ENCODE data around the gene ITPR2.
"Not testable (repeated sequence)": the region's sequence is repeated elsewhere in the genome, so short reads cannot be mapped to it uniquely, and the experiment has no call there.

ITPR2 gene

GRCh38 chr12:26323673-26324072, 509.3 kb downstream of the ITPR2 start:
- Histone ChIP-seq H3K27ac (no peak overlapping the region), H3K4me3 (no peak overlapping the region)
- DNase-seq (ENCODE audit: low spot score), result no peak
- no peak for TF ChIP-seq CTCF (IDR thresholded peaks at IDR 0.05)

GRCh38 chr12:26319511-26319910, 513.5 kb downstream of the ITPR2 start:
- Histone ChIP-seq H3K27ac (no peak overlapping the region), H3K4me3 (no peak overlapping the region)
- DNase-seq (ENCODE audit: low spot score), result no peak
- TF ChIP-seq CTCF (IDR thresholded peaks at IDR 0.05), result no peak

- TF ChIP-seq CTCF (IDR thresholded peaks at IDR 0.05), result no peak
- no peak overlapping the region for H3K4me3 ChIP-seq
- H3K27ac ChIP-seq, result no peak overlapping the region
- DNase-seq (ENCODE audit: low spot score), result no peak
These were observed 514.3 kb downstream of the ITPR2 start for GRCh38 chr12:26318661-26319068.

GRCh38 chr12:26317942-26318575, 514.9 kb downstream of the ITPR2 start:
- no peak for TF ChIP-seq CTCF (IDR thresholded peaks at IDR 0.05)
- no peak for DNase-seq (ENCODE audit: low spot score)
- Histone ChIP-seq H3K27ac (no peak overlapping the region), H3K4me3 (no peak overlapping the region)

GRCh38 chr12:26314103-26314502, 518.9 kb downstream of the ITPR2 start:
- not testable (repeated sequence) for H3K4me3 ChIP-seq; H3K27ac ChIP-seq; DNase-seq (ENCODE audit: low spot score)

- not testable (repeated sequence) for H3K4me3 ChIP-seq; DNase-seq (ENCODE audit: low spot score); H3K27ac ChIP-seq
These were observed 522.5 kb downstream of the ITPR2 start for GRCh38 chr12:26310489-26310888.

GRCh38 chr12:26309634-26310033, 523.4 kb downstream of the ITPR2 start:
- no peak overlapping the region for H3K27ac ChIP-seq
- no peak overlapping the region for H3K4me3 ChIP-seq
- no peak for DNase-seq (ENCODE audit: low spot score)
- TF ChIP-seq CTCF (IDR thresholded peaks at IDR 0.05), result no peak

GRCh38 chr12:26304273-26304672, 528.7 kb downstream of the ITPR2 start:
- H3K27ac ChIP-seq, result no peak overlapping the region
- DNase-seq (ENCODE audit: low spot score), result no peak
- no peak for TF ChIP-seq CTCF (IDR thresholded peaks at IDR 0.05)
- no peak overlapping the region for H3K4me3 ChIP-seq

Data from coronary artery (tissue), 2 donors.